SH-SY5Y (cell line): Measurements from ENCODE around the gene TACC2.

Source experiments
- GATA2 ChIP-seq: IDR thresholded peaks from 2 replicates; pipeline ENCODE4 v1.6.1; 2011; ENCODE audit warnings: mild to moderate bottlenecking, low read depth, low read length
- GATA3 ChIP-seq: IDR thresholded peaks from 2 replicates; pipeline ENCODE4 v1.6.1; 2011; ENCODE audit warnings: low read depth, mild to moderate bottlenecking, low read length, moderate library complexity

DNA sequence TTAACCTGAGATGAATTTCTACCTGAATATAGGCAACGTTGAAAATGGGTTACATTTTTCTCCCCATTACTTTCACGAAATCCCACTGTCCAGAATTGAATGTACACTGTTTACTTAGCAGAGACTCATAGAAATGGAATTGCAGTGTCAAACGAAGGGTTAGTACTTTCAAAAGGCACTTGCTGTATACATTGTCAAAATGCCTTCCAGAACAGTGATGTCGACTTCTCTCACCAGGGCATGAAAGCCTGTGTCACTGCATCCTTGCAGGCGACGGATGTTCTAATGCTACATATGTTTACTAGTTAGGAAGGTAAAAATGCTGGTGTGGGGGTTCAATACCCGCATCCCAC, 41.2 kb downstream of the TACC2 start:
- TF ChIP-seq GATA2 (no peak), GATA3 (no peak)
